ENCODE data around the gene RUFY1.

Gene RUFY1

DNA sequence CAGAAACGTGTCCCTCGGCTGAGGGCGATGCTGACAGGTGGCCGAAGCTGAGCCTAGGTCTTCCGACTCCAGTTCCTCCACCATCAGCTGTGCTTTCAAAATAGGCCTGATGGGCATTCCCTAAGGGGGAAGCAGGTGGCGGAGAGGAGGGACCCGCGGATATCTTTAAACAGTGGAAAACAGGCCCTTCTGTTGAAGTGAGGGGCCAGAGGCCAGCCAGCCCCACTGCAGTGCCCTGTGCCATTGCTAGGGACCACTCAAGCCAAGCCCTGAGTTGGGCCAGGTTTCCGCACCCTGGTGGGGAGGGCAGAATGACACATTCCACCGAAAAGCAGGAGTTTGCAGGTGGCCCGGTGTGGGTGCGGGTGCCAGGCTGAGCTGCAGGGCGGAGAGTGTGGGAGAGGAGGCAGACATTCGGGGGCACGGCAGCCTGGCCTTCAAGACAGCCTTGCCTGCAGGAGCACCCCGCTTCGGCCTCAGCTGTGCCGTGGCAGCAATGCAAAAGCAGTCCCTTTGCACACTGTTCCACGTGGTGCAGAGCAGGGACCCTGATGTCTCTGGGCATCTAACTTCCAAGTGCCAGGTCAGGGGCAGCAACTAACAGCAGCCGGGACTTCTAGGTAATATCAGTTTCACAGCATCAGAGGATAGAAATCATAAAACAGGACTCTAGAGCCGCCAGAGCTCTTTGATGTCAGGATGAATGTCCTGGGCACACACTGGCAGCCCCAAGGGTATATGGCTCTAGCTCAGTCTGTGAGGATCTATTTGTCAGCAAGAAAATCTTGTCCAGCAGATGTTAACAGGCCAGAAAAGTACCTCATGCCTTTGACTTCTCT lies 55.9 kb downstream of the RUFY1 start:
- TF ChIP-seq, protein P1, sequence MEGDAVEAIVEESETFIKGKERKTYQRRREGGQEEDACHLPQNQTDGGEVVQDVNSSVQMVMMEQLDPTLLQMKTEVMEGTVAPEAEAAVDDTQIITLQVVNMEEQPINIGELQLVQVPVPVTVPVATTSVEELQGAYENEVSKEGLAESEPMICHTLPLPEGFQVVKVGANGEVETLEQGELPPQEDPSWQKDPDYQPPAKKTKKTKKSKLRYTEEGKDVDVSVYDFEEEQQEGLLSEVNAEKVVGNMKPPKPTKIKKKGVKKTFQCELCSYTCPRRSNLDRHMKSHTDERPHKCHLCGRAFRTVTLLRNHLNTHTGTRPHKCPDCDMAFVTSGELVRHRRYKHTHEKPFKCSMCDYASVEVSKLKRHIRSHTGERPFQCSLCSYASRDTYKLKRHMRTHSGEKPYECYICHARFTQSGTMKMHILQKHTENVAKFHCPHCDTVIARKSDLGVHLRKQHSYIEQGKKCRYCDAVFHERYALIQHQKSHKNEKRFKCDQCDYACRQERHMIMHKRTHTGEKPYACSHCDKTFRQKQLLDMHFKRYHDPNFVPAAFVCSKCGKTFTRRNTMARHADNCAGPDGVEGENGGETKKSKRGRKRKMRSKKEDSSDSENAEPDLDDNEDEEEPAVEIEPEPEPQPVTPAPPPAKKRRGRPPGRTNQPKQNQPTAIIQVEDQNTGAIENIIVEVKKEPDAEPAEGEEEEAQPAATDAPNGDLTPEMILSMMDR (IDR thresholded peaks at IDR 0.05; ENCODE audit: insufficient read depth, low read length, poor library complexity, severe bottlenecking): no peak
- Histone ChIP-seq H3K27me3 (replicated peaks; ENCODE audit: control insufficient read depth, insufficient read depth, low read length) (no peaks in the 10 kb centered on the region), H3K36me3 (ENCODE audit: control insufficient read depth, insufficient read depth, low read length) (peaks cover 34% of the 10 kb centered on the region), H3K4me3 (replicated peaks; ENCODE audit: low read depth, low read length) (no peak overlapping the region)
- DNase-seq (ENCODE audit: extremely low read depth, insufficient read length): no peak

DNA sequence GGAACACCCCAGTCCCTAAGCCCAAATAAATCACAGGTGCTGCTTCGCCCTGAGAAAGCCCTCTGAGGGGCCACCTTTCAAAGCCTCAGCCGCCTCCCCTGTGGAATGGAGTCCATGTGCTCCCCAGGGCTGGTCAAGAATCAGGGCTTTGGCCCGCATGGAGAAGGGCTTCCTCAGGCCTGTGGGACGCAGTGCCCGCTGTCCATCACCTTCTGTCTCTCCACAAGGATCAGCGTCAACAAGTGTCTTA lies 56.5 kb downstream of the RUFY1 start:
- Histone ChIP-seq H3K27me3 (replicated peaks; ENCODE audit: control insufficient read depth, insufficient read depth, low read length) (no peaks in the 10 kb centered on the region), H3K4me3 (replicated peaks; ENCODE audit: low read depth, low read length) (no peak overlapping the region), H3K36me3 (ENCODE audit: control insufficient read depth, insufficient read depth, low read length) (peaks cover 35% of the 10 kb centered on the region)
- DNase-seq (ENCODE audit: extremely low read depth, insufficient read length): no peak
- TF ChIP-seq, protein P1 (IDR thresholded peaks at IDR 0.05; ENCODE audit: insufficient read depth, low read length, poor library complexity, severe bottlenecking): no peak

DNA sequence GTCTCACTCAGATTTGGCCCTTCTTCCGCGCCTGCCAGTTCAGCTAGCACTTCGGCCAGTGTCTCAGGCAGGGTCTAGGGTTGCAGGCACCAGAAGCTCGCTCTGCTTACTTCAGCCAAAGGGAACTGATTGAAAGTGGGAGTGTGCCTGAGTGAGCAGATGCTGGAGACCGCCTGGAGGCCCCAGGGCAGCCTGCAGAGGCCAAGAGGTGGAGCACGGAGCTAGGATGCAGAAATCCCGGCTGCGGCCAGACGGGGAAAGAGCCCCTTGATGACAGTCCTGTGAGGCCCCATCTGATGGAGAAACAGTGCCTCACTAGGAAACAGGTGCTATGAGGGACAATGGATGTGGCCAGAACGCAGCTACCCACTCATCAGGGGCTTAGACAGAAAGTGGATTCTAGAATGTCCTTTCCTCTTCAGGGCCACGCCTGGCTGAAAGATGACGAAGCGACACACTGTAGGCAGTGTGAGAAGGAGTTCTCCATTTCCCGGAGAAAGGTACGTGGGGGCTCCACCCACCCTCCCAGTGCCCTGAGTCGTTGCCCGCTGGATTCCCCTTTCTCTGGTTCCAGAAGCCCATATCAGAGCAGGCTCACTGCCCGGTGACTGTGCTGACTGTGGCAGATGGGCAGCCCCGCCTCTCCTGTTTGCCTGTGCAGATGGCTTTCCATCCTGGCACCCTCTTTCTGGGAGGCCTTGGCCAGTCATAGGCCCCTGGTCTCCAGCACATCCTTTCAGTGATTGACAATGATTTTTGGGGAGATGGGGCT lies 57.0 kb downstream of the RUFY1 start:
- TF ChIP-seq, protein P1 (IDR thresholded peaks at IDR 0.05; ENCODE audit: insufficient read depth, low read length, poor library complexity, severe bottlenecking): no peak
- no peak for DNase-seq (ENCODE audit: extremely low read depth, insufficient read length)
- no peaks in the 10 kb centered on the region for H3K27me3 ChIP-seq (replicated peaks; ENCODE audit: control insufficient read depth, insufficient read depth, low read length)
- peaks cover 33% of the 10 kb centered on the region for H3K36me3 ChIP-seq (ENCODE audit: control insufficient read depth, insufficient read depth, low read length)
- H3K4me3 ChIP-seq (replicated peaks; ENCODE audit: low read depth, low read length): no peak overlapping the region

DNA sequence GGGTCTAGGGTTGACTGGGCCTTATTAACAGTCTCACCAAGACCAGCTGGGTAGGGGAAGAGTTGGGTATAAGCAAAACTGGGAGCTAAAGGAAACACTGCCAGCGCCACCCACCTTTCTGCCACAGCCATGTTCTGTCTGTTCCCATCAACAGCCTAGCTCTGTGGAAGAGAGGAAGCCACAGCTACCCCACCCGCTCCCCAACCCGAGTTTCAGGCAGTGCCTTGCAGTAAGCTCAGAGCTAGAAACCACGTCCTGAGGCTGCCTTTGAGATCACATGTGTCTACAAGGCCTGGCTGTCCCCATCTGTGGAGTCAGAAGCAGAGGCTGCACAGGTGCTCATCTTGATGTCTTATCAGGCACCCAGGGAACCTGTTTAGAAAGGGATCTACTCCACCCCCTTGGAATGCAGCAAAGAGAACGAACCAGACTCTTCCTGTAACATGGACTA lies 57.8 kb downstream of the RUFY1 start:
- TF ChIP-seq, protein P1 (IDR thresholded peaks at IDR 0.05; ENCODE audit: insufficient read depth, low read length, poor library complexity, severe bottlenecking): no peak
- Histone ChIP-seq H3K4me3 (replicated peaks; ENCODE audit: low read depth, low read length) (no peak overlapping the region), H3K27me3 (replicated peaks; ENCODE audit: control insufficient read depth, insufficient read depth, low read length) (no peaks in the 10 kb centered on the region), H3K36me3 (ENCODE audit: control insufficient read depth, insufficient read depth, low read length) (peaks cover 36% of the 10 kb centered on the region)
- DNase-seq (ENCODE audit: extremely low read depth, insufficient read length): no peak

DNA sequence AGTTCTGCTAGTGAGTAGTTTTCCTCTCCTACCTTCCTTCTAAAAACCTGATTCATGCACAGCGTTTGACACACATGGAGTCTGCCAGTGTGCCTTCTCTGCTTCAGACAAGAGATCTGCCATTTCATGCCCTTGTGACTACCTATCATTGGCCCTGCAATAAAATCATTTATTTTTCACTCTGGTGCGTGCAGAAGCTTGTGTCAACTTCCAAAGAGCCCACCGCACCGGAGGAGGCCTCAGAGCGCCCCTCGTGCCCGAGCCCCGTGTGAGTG lies 59.4 kb downstream of the RUFY1 start:
- Histone ChIP-seq H3K36me3 (ENCODE audit: control insufficient read depth, insufficient read depth, low read length) (peaks cover 40% of the 10 kb centered on the region), H3K4me3 (replicated peaks; ENCODE audit: low read depth, low read length) (no peak overlapping the region), H3K27me3 (replicated peaks; ENCODE audit: control insufficient read depth, insufficient read depth, low read length) (no peaks in the 10 kb centered on the region)
- TF ChIP-seq, protein P1 (IDR thresholded peaks at IDR 0.05; ENCODE audit: insufficient read depth, low read length, poor library complexity, severe bottlenecking): no peak
- DNase-seq (ENCODE audit: extremely low read depth, insufficient read length): no peak

Data from GM06990 (cell line).